HL-60 (cell line): Measurements from ENCODE around the gene FAM32A.
A peak's percentile ranks its signal among the peaks of the same experiment; 100 is the strongest.

ENCODE experiments used
- DNase-seq, 2 experiments: peaks; one replicate each; pipeline ENCODE4 v3.0.0-alpha.2; 2010 to 2020; ENCODE audit warnings: low read depth in 1 of 2, low spot score in 1 of 2
- H3K27ac ChIP-seq: fragments of 250-450 bp; sonication (Bioruptor Pico); replicated peaks from 2 replicates; pipeline ENCODE4 v1.5.1; 2020; ENCODE audit warnings: mild to moderate bottlenecking, moderate library complexity
- H3K27me3 ChIP-seq: fragments of 250-450 bp; sonication (Bioruptor Pico); 2 replicates; pipeline ENCODE4 v1.5.1; 2021; ENCODE audit warnings: mild to moderate bottlenecking, moderate library complexity; ENCODE audit not compliant: insufficient read depth, poor library complexity, severe bottlenecking
- H3K4me3 ChIP-seq: replicated peaks from 2 replicates; pipeline ENCODE4 v1.5.1; 2011; ENCODE audit warnings: mild to moderate bottlenecking, control low read depth, low read length; ENCODE audit not compliant: insufficient read depth
- CTCF ChIP-seq: IDR thresholded peaks from one replicate; pipeline ENCODE4 v1.5.1; 2011; ENCODE audit warnings: low read length, control low read depth, inconsistent platforms; ENCODE audit not compliant: insufficient read depth
- GABPA ChIP-seq: IDR thresholded peaks from 2 replicates; pipeline ENCODE4 v1.6.1; 2012; ENCODE audit warnings: low read depth
- POLR2AphosphoS5 ChIP-seq: IDR thresholded peaks from 2 replicates; pipeline ENCODE4 v1.6.1; 2012; ENCODE audit warnings: low read depth
- REST ChIP-seq: IDR thresholded peaks from 2 replicates; pipeline ENCODE4 v1.6.1; 2012; ENCODE audit warnings: low read depth; ENCODE audit not compliant: insufficient replicate concordance
- SPI1 ChIP-seq: IDR thresholded peaks from 2 replicates; pipeline ENCODE4 v1.6.1; 2012; ENCODE audit warnings: low read depth, mild to moderate bottlenecking, borderline replicate concordance

Gene FAM32A

GRCh38 chr19:16184665-16185122, 516 bp upstream of the FAM32A start:
- H3K27ac ChIP-seq, result peak overlapping the region; percentile 49
- no peak for DNase-seq
- H3K4me3 ChIP-seq, result peak overlapping the region; percentile 87
- no peak for TF ChIP-seq POLR2AphosphoS5
- no peak for TF ChIP-seq SPI1
- TF ChIP-seq CTCF, result no peak
- TF ChIP-seq GABPA, result no peak
- TF ChIP-seq REST, result no peak
- no peaks in the 10 kb centered on the region for H3K27me3 ChIP-seq

GRCh38 chr19:16185768-16186123, 536 bp downstream of the FAM32A start:
- TF ChIP-seq CTCF (no peak), REST (no peak), GABPA (no peak), SPI1 (no peak), POLR2AphosphoS5 (no peak)
- H3K27ac ChIP-seq, result peak overlapping the region; percentile 83
- H3K27me3 ChIP-seq, result no peaks in the 10 kb centered on the region
- DNase-seq, result peak in 1 of 2 experiments; percentile 49
- H3K4me3 ChIP-seq, result peak overlapping the region; percentile 87

- TF ChIP-seq POLR2AphosphoS5 (no peak), SPI1 (no peak), CTCF (no peak), REST (no peak)
Measured at GRCh38 chr19:16188521-16188920, 3.3 kb downstream of the FAM32A start.

More at GRCh38 chr19:16188521-16188920, 3.3 kb downstream of the FAM32A start:
- Histone ChIP-seq H3K27ac (no peak overlapping the region), H3K27me3 (no peaks in the 10 kb centered on the region), H3K4me3 (no peak overlapping the region)
- no peak for DNase-seq
